HepG2 (cell line): ENCODE data around the gene RAE1. TPM values are rescaled to one million over a fixed set of nuclear protein-coding genes. Genes with fewer than 3 reads are reported as not detected.
A peak's percentile ranks its signal among the peaks of the same experiment; 100 is the strongest.

Experiments used
- ATAC-seq: fragments of 200-7000 bp; cut with Tn5 transposase; 3 replicates; pipeline ENCODE4 v1.9.1; 2020; ENCODE audit warnings: mild to moderate bottlenecking, moderate library complexity
- BruUV-seq: library from RNA; stranded (reverse); fragments of 400-500 nt; replicated peaks from 2 replicates; lab custom pipeline; 2021; lab: Mats Ljungman, UMichigan
- CTCF ChIA-PET: fragments of 300-600 bp; formaldehyde crosslinking; extraction: SDS; loops from one replicate; lab custom pipeline; 2021; ENCODE audit warnings: low total read pairs, inconsistent platforms, low intra/inter-chr PET ratio; lab: Yijun Ruan, JAX
- POLR2A ChIA-PET: fragments of 350-600 bp; sonication (Branson Sonifier 250); formaldehyde crosslinking; loops from one replicate; lab custom pipeline; 2020; ENCODE audit warnings: antibody characterized with exemption, inconsistent platforms; lab: Yijun Ruan, JAX
- DNase-seq: peaks from one replicate; pipeline ENCODE4 v3.0.0-alpha.2; 2015; ENCODE audit warnings: low spot score
- FAIRE-seq: peaks from 3 replicates; lab custom pipeline; 2011; peaks lifted over from hg19 to GRCh38; lab: Jason Lieb, UNC
- H2AFZ ChIP-seq: one replicate; pipeline ENCODE4 v1.6.1; 2011; ENCODE audit warnings: low read length, inconsistent platforms
- H3K27ac ChIP-seq: fragments of 300-600 bp; 3 replicates; pipeline ENCODE4 v1.8.0; 2011; ENCODE audit warnings: mixed run types, mild to moderate bottlenecking, mixed read lengths, low read length, inconsistent platforms; ENCODE audit not compliant: insufficient read depth; ENCODE audit errors: extremely low read length
- H3K27me3 ChIP-seq, 2 experiments: fragments of 200-600 bp in 1 of 2; 2 replicates in 1 of 2; 3 replicates in 1 of 2; pipeline versions ENCODE4 v1.6.0 to v1.8.0; 2011; ENCODE audit warnings: low read length in 2 of 2, mild to moderate bottlenecking in 2 of 2, moderate library complexity in 2 of 2, inconsistent platforms in 1 of 2; ENCODE audit not compliant: insufficient read depth in 2 of 2, control insufficient read depth in 1 of 2
- H3K36me3 ChIP-seq, 2 experiments: fragments of 200-600 bp in 1 of 2; replicated peaks in 1 of 2; 2 replicates in 1 of 2; 3 replicates in 1 of 2; pipeline versions ENCODE4 v1.5.1 to v1.8.0; 2011; ENCODE audit warnings: low read length in 2 of 2, inconsistent platforms in 1 of 2; ENCODE audit not compliant: insufficient read depth in 2 of 2, control insufficient read depth in 1 of 2
- H3K4me1 ChIP-seq: 2 replicates; pipeline ENCODE4 v1.5.1; 2012; ENCODE audit warnings: low read length, inconsistent platforms; ENCODE audit not compliant: insufficient read depth
- H3K4me2 ChIP-seq: 2 replicates; pipeline ENCODE4 v1.6.0; 2011; ENCODE audit warnings: low read depth, low read length, inconsistent platforms
- H3K4me3 ChIP-seq, 3 experiments: fragments of 200-600 bp in 1 of 3; sonication (generic), shearing (Covaris generic) in 1 of 3; replicated peaks in 1 of 3; 2 replicates each; pipeline ENCODE4 v1.5.1; 2011 to 2016; ENCODE audit warnings: low read length in 3 of 3, inconsistent platforms in 2 of 3, low read depth in 2 of 3, mild to moderate bottlenecking in 2 of 3, control low read depth in 1 of 3, mixed read lengths in 1 of 3; ENCODE audit not compliant: insufficient read depth in 1 of 3
- H3K79me2 ChIP-seq: one replicate; pipeline ENCODE4 v1.6.1; 2011; ENCODE audit warnings: low read length, inconsistent platforms; ENCODE audit not compliant: insufficient read depth
- H3K9ac ChIP-seq: 2 replicates; pipeline ENCODE4 v1.6.0; 2011; ENCODE audit warnings: mild to moderate bottlenecking, low read depth, low read length, inconsistent platforms; ENCODE audit not compliant: insufficient read depth
- H3K9me3 ChIP-seq: 2 replicates; pipeline ENCODE4 v1.5.1; 2012; ENCODE audit warnings: mild to moderate bottlenecking, low read length
- H4K20me1 ChIP-seq: 2 replicates; pipeline ENCODE4 v1.6.0; 2011; ENCODE audit warnings: inconsistent platforms, mild to moderate bottlenecking, low read length, moderate library complexity; ENCODE audit not compliant: insufficient read depth
- ARNT2 ChIP-seq: sonication (generic); formaldehyde crosslinking; IDR thresholded peaks from 2 replicates; pipeline ENCODE4 v1.8.0; 2022; ENCODE audit warnings: mild to moderate bottlenecking, low read depth, missing genetic modification reagents, moderate library complexity
- ATM ChIP-seq: fragments of 450-650 bp; IDR thresholded peaks from 2 replicates; pipeline ENCODE4 v1.7.1; 2017; ENCODE audit warnings: mild to moderate bottlenecking, borderline replicate concordance
- CBX1 ChIP-seq: IDR thresholded peaks from one replicate; pipeline ENCODE4 v1.6.1; 2016; ENCODE audit warnings: antibody characterized with exemption, low read depth
- NFYC ChIP-seq: IDR thresholded peaks from 2 replicates; pipeline ENCODE4 v1.6.1; 2016; ENCODE audit warnings: missing genetic modification reagents, missing compliant biosample characterization
- ZFP41 ChIP-seq: sonication (generic); formaldehyde crosslinking; IDR thresholded peaks from 2 replicates; pipeline ENCODE4 v1.4.0; 2020; ENCODE audit warnings: mild to moderate bottlenecking, missing genetic modification reagents, borderline replicate concordance
- ZFYVE20 ChIP-seq: sonication (generic); formaldehyde crosslinking; IDR thresholded peaks from 2 replicates; pipeline ENCODE4 v1.8.0; 2023; ENCODE audit warnings: low read depth, mild to moderate bottlenecking, moderate library complexity, missing genetic modification reagents, borderline replicate concordance
- ZNF564 ChIP-seq: sonication (generic); formaldehyde crosslinking; IDR thresholded peaks from 2 replicates; pipeline ENCODE4 v1.8.1; 2023; ENCODE audit warnings: mild to moderate bottlenecking, missing genetic modification reagents
- ZNF598 ChIP-seq: sonication (generic); formaldehyde crosslinking; IDR thresholded peaks from 2 replicates; pipeline ENCODE4 v1.5.1; 2020; ENCODE audit warnings: mild to moderate bottlenecking, missing genetic modification reagents, borderline replicate concordance
- ZNF850 ChIP-seq: sonication (generic); formaldehyde crosslinking; conservative IDR thresholded peaks from 2 replicates; pipeline ENCODE4 v1.9.0; 2021; ENCODE audit warnings: mild to moderate bottlenecking, missing genetic modification reagents
- WGBS: methylation state at CpG from one replicate; pipeline ENCODE4 v1.1.6; 2017; ENCODE audit warnings: low lambda C conversion rate; 5-methylcytosine and 5-hydroxymethylcytosine counted together
- in situ Hi-C: cut with HindIII; loops from 2 replicates; pipeline ENCODE4 v1.10.0; 2017; ENCODE audit warnings: low pct_unique_long_range_greater_than_20kb; ENCODE audit not compliant: extremely low pct_ligation_motif_present
- intact Hi-C: fragments of 100-400 bp; cut with micrococcal nuclease; formaldehyde crosslinking; loops from one replicate; pipeline ENCODE4 v1.10.0; 2022; ENCODE audit not compliant: unreplicated experiment
- polyA plus RNA-seq, 8 experiments: library from polyadenylated mRNA; depleted of rRNA in 3 of 8; stranded (reverse) in 7 of 8; unstranded in 1 of 8; fragments of >200 nt; fragmentation: Illumina TruSeq in 4 of 8; extraction: Trizol in 4 of 8; gene quantifications; 2 replicates each; pipeline versions ENCODE4 v1.2.1 to v1.2.3, GENCODE V29; 2011 to 2016; ENCODE audit warnings: low read depth in 4 of 8, missing spikeins in 1 of 8, mixed read lengths in 1 of 8; ENCODE audit not compliant: insufficient read depth in 1 of 8
- total RNA-seq, 5 experiments: library from RNA; depleted of rRNA; stranded (reverse); fragments of >200 nt; fragmentation: Illumina TruSeq; extraction: Trizol; gene quantifications; 2 replicates each; pipeline ENCODE4 v1.2.3, GENCODE V29; 2016; ENCODE audit warnings: low read depth in 1 of 5
- TF ChIP-seq, protein P1 (sequence below): sonication (generic); formaldehyde crosslinking; IDR thresholded peaks from 2 replicates; pipeline ENCODE4 v1.8.1; 2023; ENCODE audit warnings: mild to moderate bottlenecking, inconsistent platforms, moderate library complexity, missing genetic modification reagents, borderline replicate concordance
- TF ChIP-seq, protein P2 (sequence below): sonication (generic); formaldehyde crosslinking; IDR thresholded peaks from 2 replicates; pipeline ENCODE4 v1.5.0; 2020; ENCODE audit warnings: missing genetic modification reagents
- TF ChIP-seq, protein P3 (sequence below): sonication (generic); formaldehyde crosslinking; IDR thresholded peaks from 2 replicates; pipeline ENCODE4 v1.4.0; 2020; ENCODE audit warnings: mild to moderate bottlenecking, missing genetic modification reagents
- TF ChIP-seq, protein P4 (sequence below): sonication (generic); formaldehyde crosslinking; IDR thresholded peaks from 2 replicates; pipeline ENCODE4 v1.4.0; 2020; ENCODE audit warnings: missing genetic modification reagents, borderline replicate concordance

The RAE1 gene
- total and polyA plus RNA-seq, 2 of the 13 experiments (the other 11 are each of a cell fraction or from before 2014, with no cell fraction given) = 36.1 to 72.9 TPM

DNA sequence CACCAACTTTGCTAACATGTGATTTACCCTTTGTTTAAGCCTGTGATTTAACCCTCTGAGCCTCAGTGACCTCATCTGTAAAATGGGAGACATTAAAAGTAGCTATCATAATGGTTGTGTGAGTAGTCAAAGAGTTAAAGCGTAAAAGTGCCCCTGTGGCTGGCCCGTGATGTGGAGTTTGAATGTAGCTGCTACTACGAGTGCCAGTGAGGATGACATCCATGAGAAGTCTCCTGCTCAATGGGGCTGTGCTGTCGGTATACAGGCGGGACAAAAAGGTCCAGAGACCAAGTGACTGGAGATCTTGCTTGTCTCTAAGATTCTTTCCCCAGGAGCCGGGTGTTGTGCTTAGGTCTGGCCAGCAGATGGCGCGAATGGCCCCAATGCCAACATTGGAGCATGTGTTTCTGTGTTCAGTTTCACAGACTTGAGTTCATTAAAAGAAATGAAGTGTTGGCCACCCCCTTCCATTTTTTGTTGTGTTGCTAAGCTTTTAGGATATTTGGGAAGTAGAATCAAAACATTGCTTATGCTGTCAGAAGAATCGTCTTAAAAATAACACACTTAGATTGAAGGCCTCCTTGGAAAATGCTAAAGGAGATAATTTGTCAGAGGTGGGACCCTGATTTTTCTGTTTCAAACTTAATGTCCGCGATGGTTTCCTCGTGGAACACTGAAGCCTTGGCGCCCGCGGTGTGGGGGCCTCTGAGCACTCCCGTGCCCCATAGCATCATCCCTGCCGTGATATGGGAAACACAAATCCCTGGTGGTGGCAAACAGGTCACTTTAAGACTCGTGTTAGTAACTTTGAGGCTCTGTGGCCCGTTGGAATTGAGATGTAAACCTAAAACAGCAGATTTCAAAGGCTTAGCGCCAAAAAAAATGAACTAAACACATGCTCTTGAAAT is 30.8 kb downstream of the RAE1 start:
- CTCF ChIA-PET = interaction anchor here (1.2 to 5.2 kb wide), 8 partner anchors 53 to 827 kb away, joined by 4 to 127 read pairs (median 4); no protein-coding TSS in a partner anchor
- peak; percentile 98 for FAIRE-seq
- in situ Hi-C loops = loop anchor here (5.0 to 25.0 kb wide), 3 partner anchors 115 to 830 kb away; no protein-coding TSS in a partner anchor
- no peak for TF ChIP-seq NFYC
- TF ChIP-seq, protein P1, sequence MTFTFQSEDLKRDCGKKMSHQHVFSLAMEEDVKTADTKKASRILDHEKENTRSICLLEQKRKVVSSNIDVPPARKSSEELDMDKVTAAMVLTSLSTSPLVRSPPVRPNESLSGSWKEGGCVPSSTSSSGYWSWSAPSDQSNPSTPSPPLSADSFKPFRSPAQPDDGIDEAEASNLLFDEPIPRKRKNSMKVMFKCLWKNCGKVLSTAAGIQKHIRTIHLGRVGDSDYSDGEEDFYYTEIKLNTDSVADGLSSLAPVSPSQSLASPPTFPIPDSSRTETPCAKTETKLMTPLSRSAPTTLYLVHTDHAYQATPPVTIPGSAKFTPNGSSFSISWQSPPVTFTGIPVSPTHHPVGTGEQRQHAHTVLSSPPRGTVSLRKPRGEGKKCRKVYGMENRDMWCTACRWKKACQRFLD (CRISPR knock-in tag) = no peak
- TF ChIP-seq ZNF850 (CRISPR knock-in tag) = 0 out of 2 replicates have a peak, but pooled peaks have one; percentile 32
- TF ChIP-seq, protein P2, sequence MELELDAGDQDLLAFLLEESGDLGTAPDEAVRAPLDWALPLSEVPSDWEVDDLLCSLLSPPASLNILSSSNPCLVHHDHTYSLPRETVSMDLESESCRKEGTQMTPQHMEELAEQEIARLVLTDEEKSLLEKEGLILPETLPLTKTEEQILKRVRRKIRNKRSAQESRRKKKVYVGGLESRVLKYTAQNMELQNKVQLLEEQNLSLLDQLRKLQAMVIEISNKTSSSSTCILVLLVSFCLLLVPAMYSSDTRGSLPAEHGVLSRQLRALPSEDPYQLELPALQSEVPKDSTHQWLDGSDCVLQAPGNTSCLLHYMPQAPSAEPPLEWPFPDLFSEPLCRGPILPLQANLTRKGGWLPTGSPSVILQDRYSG (CRISPR knock-in tag) = no peak
- TF ChIP-seq ZFYVE20 (CRISPR knock-in tag) = no peak
- TF ChIP-seq, protein P3, sequence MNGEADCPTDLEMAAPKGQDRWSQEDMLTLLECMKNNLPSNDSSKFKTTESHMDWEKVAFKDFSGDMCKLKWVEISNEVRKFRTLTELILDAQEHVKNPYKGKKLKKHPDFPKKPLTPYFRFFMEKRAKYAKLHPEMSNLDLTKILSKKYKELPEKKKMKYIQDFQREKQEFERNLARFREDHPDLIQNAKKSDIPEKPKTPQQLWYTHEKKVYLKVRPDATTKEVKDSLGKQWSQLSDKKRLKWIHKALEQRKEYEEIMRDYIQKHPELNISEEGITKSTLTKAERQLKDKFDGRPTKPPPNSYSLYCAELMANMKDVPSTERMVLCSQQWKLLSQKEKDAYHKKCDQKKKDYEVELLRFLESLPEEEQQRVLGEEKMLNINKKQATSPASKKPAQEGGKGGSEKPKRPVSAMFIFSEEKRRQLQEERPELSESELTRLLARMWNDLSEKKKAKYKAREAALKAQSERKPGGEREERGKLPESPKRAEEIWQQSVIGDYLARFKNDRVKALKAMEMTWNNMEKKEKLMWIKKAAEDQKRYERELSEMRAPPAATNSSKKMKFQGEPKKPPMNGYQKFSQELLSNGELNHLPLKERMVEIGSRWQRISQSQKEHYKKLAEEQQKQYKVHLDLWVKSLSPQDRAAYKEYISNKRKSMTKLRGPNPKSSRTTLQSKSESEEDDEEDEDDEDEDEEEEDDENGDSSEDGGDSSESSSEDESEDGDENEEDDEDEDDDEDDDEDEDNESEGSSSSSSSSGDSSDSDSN (CRISPR knock-in tag) = no peak
- no peak for TF ChIP-seq CBX1
- TF ChIP-seq ZFP41 (CRISPR knock-in tag) = no peak
- TF ChIP-seq, protein P4, sequence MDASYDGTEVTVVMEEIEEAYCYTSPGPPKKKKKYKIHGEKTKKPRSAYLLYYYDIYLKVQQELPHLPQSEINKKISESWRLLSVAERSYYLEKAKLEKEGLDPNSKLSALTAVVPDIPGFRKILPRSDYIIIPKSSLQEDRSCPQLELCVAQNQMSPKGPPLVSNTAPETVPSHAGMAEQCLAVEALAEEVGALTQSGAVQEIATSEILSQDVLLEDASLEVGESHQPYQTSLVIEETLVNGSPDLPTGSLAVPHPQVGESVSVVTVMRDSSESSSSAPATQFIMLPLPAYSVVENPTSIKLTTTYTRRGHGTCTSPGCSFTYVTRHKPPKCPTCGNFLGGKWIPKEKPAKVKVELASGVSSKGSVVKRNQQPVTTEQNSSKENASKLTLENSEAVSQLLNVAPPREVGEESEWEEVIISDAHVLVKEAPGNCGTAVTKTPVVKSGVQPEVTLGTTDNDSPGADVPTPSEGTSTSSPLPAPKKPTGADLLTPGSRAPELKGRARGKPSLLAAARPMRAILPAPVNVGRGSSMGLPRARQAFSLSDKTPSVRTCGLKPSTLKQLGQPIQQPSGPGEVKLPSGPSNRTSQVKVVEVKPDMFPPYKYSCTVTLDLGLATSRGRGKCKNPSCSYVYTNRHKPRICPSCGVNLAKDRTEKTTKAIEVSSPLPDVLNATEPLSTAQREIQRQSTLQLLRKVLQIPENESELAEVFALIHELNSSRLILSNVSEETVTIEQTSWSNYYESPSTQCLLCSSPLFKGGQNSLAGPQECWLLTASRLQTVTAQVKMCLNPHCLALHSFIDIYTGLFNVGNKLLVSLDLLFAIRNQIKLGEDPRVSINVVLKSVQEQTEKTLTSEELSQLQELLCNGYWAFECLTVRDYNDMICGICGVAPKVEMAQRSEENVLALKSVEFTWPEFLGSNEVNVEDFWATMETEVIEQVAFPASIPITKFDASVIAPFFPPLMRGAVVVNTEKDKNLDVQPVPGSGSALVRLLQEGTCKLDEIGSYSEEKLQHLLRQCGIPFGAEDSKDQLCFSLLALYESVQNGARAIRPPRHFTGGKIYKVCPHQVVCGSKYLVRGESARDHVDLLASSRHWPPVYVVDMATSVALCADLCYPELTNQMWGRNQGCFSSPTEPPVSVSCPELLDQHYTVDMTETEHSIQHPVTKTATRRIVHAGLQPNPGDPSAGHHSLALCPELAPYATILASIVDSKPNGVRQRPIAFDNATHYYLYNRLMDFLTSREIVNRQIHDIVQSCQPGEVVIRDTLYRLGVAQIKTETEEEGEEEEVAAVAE (CRISPR knock-in tag) = no peak
- TF ChIP-seq ZNF598 (CRISPR knock-in tag) = no peak
- TF ChIP-seq ATM = no peak
- TF ChIP-seq ARNT2 = peak; percentile 39; the same call in 1 of the 2 replicates
- no peak for TF ChIP-seq ZNF564 (CRISPR knock-in tag)

More for the DNA sequence above, 30.8 kb downstream of the RAE1 start:
- Histone ChIP-seq H4K20me1 (0 out of 2 replicates have a peak, but pooled peaks cover 4% of the 10 kb centered on the region), H3K4me3 (no peak overlapping the region), H3K4me1 (no peaks in the 10 kb centered on the region), H3K27ac (no peak overlapping the region), H3K4me2 (no peak overlapping the region), H3K9ac (no peak overlapping the region), H2AFZ (no peak overlapping the region), H3K36me3 (peaks cover 19 to 29% of the 10 kb centered on the region in 2 experiments; a peak in 4 of 5 replicates), H3K9me3 (no peaks in the 10 kb centered on the region), H3K27me3 (no peaks in the 10 kb centered on the region), H3K79me2 (no peaks in the 10 kb centered on the region)
- peak; percentile 70 for ATAC-seq
- intact Hi-C loops = loop anchor here (1.0 kb wide), 1 partner anchor 113 kb away; no protein-coding TSS in a partner anchor
- no TSS peak for BruUV-seq
- POLR2A ChIA-PET = no interaction called here
- 47% methylated on average over 20 of the region's 20 CpGs for WGBS
- peak; percentile 71 for DNase-seq
